Spleen (tissue), 7 donors: ENCODE measurements around the gene APOA4.

Source experiments
- POLR2A ChIP-seq, 3 donors: fragments of 450-650 bp; IDR thresholded peaks; one replicate each; pipeline ENCODE4 v1.5.1; 2017; ENCODE audit warnings: antibody characterized with exemption in 3 of 3, mild to moderate bottlenecking in 1 of 3
- POLR2AphosphoS5 ChIP-seq, 3 donors: sonication (generic); formaldehyde crosslinking; IDR thresholded peaks; one replicate each; pipeline ENCODE4 v1.5.1; 2017; ENCODE audit warnings: antibody characterized with exemption in 3 of 3
- TF ChIP-seq, protein P1 (sequence below), 11 experiments: fragments of 200-600 bp in 7 of 11; fragments of 450-650 bp in 4 of 11; sonication (generic) in 4 of 11; IDR thresholded peaks in 8 of 11; conservative IDR thresholded peaks in 3 of 11; 1 replicate in 7 of 11; 2 replicates in 4 of 11; pipeline versions ENCODE4 v1.4.0 to v1.8.0; 2016 to 2021; ENCODE audit warnings: antibody characterized with exemption in 11 of 11, inconsistent platforms in 4 of 11, mild to moderate bottlenecking in 1 of 11
- donor health status: DM: no; HTN: no; CAD: no; lungs with moderate emphysema.
- donor health status: DM: no; HTN: no; CAD: no.
- donor health status: DM: no; HTN: no; CAD: no.

DNA sequence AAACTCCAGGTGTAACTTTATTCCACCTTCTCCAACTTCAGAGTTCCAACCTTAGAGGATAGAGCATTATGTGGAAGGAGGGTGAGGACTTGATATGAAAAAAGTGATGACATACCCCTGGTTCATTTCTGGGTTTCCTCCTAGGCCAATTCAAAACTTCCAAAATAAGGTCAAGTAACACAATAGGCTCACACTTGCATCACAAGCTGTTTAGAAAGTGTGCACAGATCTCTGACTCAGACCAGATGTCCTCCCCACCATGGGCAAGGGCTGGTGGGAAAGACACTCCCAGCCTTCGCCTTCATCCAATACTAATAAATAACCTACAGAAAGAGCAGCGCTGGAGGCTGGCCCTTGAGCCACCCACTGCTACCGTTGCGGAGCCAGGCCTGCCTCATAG, 44.5 kb downstream of the APOA4 start:
- TF ChIP-seq, protein P1, sequence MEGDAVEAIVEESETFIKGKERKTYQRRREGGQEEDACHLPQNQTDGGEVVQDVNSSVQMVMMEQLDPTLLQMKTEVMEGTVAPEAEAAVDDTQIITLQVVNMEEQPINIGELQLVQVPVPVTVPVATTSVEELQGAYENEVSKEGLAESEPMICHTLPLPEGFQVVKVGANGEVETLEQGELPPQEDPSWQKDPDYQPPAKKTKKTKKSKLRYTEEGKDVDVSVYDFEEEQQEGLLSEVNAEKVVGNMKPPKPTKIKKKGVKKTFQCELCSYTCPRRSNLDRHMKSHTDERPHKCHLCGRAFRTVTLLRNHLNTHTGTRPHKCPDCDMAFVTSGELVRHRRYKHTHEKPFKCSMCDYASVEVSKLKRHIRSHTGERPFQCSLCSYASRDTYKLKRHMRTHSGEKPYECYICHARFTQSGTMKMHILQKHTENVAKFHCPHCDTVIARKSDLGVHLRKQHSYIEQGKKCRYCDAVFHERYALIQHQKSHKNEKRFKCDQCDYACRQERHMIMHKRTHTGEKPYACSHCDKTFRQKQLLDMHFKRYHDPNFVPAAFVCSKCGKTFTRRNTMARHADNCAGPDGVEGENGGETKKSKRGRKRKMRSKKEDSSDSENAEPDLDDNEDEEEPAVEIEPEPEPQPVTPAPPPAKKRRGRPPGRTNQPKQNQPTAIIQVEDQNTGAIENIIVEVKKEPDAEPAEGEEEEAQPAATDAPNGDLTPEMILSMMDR (IDR thresholded peaks at IDR 0.05 in 8 of 11, conservative IDR thresholded peaks at IDR 0.05 in 3 of 11): no peak
- no peak for TF ChIP-seq POLR2A (IDR thresholded peaks at IDR 0.05)
- no peak for TF ChIP-seq POLR2AphosphoS5 (IDR thresholded peaks at IDR 0.05)
